Astrocyte (in vitro differentiated cells and primary cell): Measurements from ENCODE around the gene DDTL.
"Not testable (repeated sequence)": the region's sequence is repeated elsewhere in the genome, so short reads cannot be mapped to it uniquely, and the experiment has no call there.

Source experiments
- EZH2 ChIP-seq: IDR thresholded peaks from 2 replicates; pipeline ENCODE4 v1.6.1; 2012; ENCODE audit warnings: mild to moderate bottlenecking, low read length, inconsistent platforms; ENCODE audit not compliant: insufficient read depth
- TF ChIP-seq, protein P1 (sequence below): IDR thresholded peaks from 2 replicates; pipeline ENCODE4 v1.5.1; 2011; ENCODE audit warnings: low read depth, mild to moderate bottlenecking, inconsistent platforms, low read length, moderate library complexity; ENCODE audit not compliant: insufficient read depth

DNA sequence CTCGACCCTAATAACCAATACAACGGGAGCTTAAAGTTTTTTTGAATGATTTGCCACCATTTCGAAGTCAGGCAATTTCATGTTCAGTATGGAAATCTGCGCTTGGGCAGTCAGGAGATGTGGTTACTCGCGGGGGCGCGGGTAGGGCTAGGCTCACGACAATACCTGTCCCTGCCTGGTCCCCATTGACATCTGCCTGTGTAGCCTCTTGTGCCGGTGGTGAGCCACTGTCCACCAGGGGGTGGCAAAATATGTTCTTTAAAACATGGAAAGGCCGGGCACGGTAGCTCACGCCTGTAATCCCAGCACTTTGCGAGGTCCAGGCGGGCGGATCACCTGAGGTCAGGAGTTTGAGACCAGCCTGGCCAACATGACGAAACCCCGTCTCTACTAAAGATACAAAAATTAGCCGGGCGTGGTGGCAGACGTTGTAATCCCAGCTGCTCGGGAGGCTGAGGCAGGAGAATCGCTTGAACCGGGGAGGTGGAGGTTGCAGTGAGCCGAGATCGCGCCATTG, 8.2 kb downstream of the DDTL start:
- not testable (repeated sequence) for TF ChIP-seq EZH2
- TF ChIP-seq, protein P1, sequence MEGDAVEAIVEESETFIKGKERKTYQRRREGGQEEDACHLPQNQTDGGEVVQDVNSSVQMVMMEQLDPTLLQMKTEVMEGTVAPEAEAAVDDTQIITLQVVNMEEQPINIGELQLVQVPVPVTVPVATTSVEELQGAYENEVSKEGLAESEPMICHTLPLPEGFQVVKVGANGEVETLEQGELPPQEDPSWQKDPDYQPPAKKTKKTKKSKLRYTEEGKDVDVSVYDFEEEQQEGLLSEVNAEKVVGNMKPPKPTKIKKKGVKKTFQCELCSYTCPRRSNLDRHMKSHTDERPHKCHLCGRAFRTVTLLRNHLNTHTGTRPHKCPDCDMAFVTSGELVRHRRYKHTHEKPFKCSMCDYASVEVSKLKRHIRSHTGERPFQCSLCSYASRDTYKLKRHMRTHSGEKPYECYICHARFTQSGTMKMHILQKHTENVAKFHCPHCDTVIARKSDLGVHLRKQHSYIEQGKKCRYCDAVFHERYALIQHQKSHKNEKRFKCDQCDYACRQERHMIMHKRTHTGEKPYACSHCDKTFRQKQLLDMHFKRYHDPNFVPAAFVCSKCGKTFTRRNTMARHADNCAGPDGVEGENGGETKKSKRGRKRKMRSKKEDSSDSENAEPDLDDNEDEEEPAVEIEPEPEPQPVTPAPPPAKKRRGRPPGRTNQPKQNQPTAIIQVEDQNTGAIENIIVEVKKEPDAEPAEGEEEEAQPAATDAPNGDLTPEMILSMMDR = not testable (repeated sequence)
